Natural killer cell (primary cell): Measurements from ENCODE around the gene SLAIN2. TPM values are rescaled to one million over a fixed set of nuclear protein-coding genes. Genes with fewer than 3 reads are reported as not detected.
"Not testable (repeated sequence)": the region's sequence is repeated elsewhere in the genome, so short reads cannot be mapped to it uniquely, and the experiment has no call there.

Source experiments
- ATAC-seq, 3 donors: fragments of 150-1000 bp in 2 of 3; fragments of 200-7000 bp in 1 of 3; cut with Tn5 transposase; 1 replicate in 1 of 3; 2 replicates in 2 of 3; pipeline ENCODE4 v1.10.0; 2021; ENCODE audit warnings: mild to moderate bottlenecking in 2 of 3, moderate library complexity in 2 of 3
- DNase-seq, 2 donors: peaks; one replicate each; pipeline versions ENCODE4 v3.0.0 to v3.0.0-alpha.2; 2013 to 2021; ENCODE audit warnings: mixed read lengths in 1 of 2
- H3K27ac ChIP-seq: one replicate; pipeline ENCODE4 v1.5.1; 2013; ENCODE audit warnings: mild to moderate bottlenecking, low read length
- H3K27me3 ChIP-seq: one replicate; pipeline ENCODE4 v1.6.1; 2013; ENCODE audit warnings: low read length; ENCODE audit not compliant: control insufficient read depth, insufficient read depth
- H3K36me3 ChIP-seq: one replicate; pipeline ENCODE4 v1.6.1; 2013; ENCODE audit warnings: low read length; ENCODE audit not compliant: control insufficient read depth, insufficient read depth
- H3K4me1 ChIP-seq: one replicate; pipeline ENCODE4 v1.6.1; 2013; ENCODE audit warnings: low read length; ENCODE audit not compliant: control insufficient read depth, insufficient read depth
- H3K4me3 ChIP-seq: one replicate; pipeline ENCODE4 v1.5.1; 2013; ENCODE audit warnings: low read length
- H3K9me3 ChIP-seq: one replicate; pipeline ENCODE4 v1.6.1; 2013; ENCODE audit warnings: low read length; ENCODE audit not compliant: control insufficient read depth, insufficient read depth
- H3K27ac Mint-ChIP-seq, 2 donors: one replicate each; pipeline ENCODE4 v1.8.0; 2022; ENCODE audit warnings: mild to moderate bottlenecking in 2 of 2, mixed read lengths in 2 of 2, moderate library complexity in 1 of 2
- H3K27me3 Mint-ChIP-seq, 2 donors: one replicate each; pipeline ENCODE4 v1.8.0; 2022; ENCODE audit warnings: low read depth in 2 of 2, mixed read lengths in 2 of 2
- H3K36me3 Mint-ChIP-seq: one replicate; pipeline ENCODE4 v1.8.0; 2022; ENCODE audit warnings: mixed read lengths
- H3K4me1 Mint-ChIP-seq, 2 donors: one replicate each; pipeline ENCODE4 v1.8.0; 2022; ENCODE audit warnings: mixed read lengths in 2 of 2
- H3K4me3 Mint-ChIP-seq: one replicate; pipeline ENCODE4 v1.8.0; 2022; ENCODE audit warnings: mild to moderate bottlenecking, moderate library complexity, mixed read lengths
- H3K9me3 Mint-ChIP-seq, 2 donors: one replicate each; pipeline ENCODE4 v1.8.0; 2022; ENCODE audit warnings: mixed read lengths in 2 of 2
- WGBS: methylation state at CpG from one replicate; pipeline ENCODE4 v1.1.7; 2013; ENCODE audit warnings: missing lambda C conversion rate; ENCODE audit not compliant: insufficient coverage; 5-methylcytosine and 5-hydroxymethylcytosine counted together
- intact Hi-C: fragments of 100-400 bp; cut with micrococcal nuclease; formaldehyde crosslinking; loops from one replicate; pipeline ENCODE4 v1.14.2; 2022
- total RNA-seq, 4 donors: library from RNA; stranded (reverse); fragments of 120-200 nt in 1 of 4; gene quantifications; one replicate each; pipeline versions ENCODE4 v1.2.3 to v1.2.4, GENCODE V29; 2013 to 2022
- TF ChIP-seq, protein P1 (sequence below): fragments of 200-600 bp; IDR thresholded peaks from one replicate; pipeline ENCODE4 v1.8.0; 2022; ENCODE audit warnings: antibody characterized with exemption

Gene SLAIN2
- total RNA-seq, 3 donors from 2014 or later (not counting 1 experiment from before 2014, with no cell fraction given): 76.9 to 103 (median 98.5) TPM

DNA sequence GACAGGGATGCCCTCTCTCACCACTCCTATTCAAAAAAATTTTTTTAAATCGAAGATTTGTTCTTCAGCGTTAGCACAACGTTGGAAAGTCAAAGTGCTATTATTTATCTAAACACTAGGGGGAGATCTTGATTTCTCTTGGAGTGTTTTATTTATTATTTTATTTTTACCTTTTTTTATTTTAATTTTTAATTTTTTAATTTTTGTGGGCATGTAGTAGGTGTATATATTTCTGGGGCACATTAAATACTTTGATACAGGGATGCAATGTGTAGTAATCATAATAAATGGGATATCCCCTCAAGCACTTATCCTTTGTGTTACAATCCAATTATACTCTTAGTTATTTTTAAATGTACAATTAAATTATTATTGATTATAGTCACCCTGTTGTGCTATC, 104.4 kb downstream of the SLAIN2 start:
- Histone ChIP-seq H3K4me3 (no peak overlapping the region), H3K27me3 (no peaks in the 10 kb centered on the region), H3K36me3 (no peaks in the 10 kb centered on the region), H3K4me1 (no peaks in the 10 kb centered on the region), H3K9me3 (no peaks in the 10 kb centered on the region), H3K27ac (no peak overlapping the region)
- intact Hi-C loops: loop anchor here (5.0 kb wide), 1 partner anchor 517 kb away; no protein-coding TSS in a partner anchor
- Mint-ChIP-seq H3K27ac (no peak overlapping the region), H3K9me3 (no peaks in the 10 kb centered on the region), H3K4me3 (no peak overlapping the region), H3K36me3 (no peaks in the 10 kb centered on the region), H3K4me1 (no peaks in the 10 kb centered on the region), H3K27me3 (peaks cover 0 to 7% of the 10 kb centered on the region in 2 donors)
- DNase-seq: peak in 1 of 2 donors; percentile 28
- no CpG with 5 or more reads among the region's 3 CpGs for WGBS
- no peak for ATAC-seq
- TF ChIP-seq, protein P1, sequence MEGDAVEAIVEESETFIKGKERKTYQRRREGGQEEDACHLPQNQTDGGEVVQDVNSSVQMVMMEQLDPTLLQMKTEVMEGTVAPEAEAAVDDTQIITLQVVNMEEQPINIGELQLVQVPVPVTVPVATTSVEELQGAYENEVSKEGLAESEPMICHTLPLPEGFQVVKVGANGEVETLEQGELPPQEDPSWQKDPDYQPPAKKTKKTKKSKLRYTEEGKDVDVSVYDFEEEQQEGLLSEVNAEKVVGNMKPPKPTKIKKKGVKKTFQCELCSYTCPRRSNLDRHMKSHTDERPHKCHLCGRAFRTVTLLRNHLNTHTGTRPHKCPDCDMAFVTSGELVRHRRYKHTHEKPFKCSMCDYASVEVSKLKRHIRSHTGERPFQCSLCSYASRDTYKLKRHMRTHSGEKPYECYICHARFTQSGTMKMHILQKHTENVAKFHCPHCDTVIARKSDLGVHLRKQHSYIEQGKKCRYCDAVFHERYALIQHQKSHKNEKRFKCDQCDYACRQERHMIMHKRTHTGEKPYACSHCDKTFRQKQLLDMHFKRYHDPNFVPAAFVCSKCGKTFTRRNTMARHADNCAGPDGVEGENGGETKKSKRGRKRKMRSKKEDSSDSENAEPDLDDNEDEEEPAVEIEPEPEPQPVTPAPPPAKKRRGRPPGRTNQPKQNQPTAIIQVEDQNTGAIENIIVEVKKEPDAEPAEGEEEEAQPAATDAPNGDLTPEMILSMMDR: peak; percentile 72

DNA sequence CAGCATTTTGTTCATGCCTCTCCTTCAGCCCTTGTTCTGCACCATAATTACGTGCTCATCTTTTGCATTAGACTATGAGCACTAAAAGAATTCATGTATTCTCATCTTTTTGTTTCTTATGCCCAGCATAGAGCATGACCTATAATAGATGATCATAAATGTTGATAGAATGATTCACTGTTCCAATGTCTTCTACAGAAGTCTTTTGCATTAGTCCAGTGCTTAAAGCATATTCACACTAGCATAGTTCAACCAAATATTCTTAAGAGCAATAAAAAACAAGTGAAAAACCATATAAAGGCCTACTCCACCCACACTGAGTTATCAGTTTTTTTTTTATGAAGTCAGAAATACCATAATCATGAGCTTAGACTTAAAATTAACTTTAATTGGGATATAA, 105.3 kb downstream of the SLAIN2 start:
- no peak overlapping the region for H3K4me3 ChIP-seq
- H3K27me3 ChIP-seq: no peaks in the 10 kb centered on the region
- DNase-seq (no peak), ATAC-seq (no peak)
- H3K9me3 ChIP-seq: no peaks in the 10 kb centered on the region
- no peak overlapping the region for H3K4me3 Mint-ChIP-seq
- H3K9me3 Mint-ChIP-seq: no peaks in the 10 kb centered on the region
- no peak overlapping the region for H3K27ac Mint-ChIP-seq
- TF ChIP-seq, protein P1: no peak
- no peaks in the 10 kb centered on the region for H3K36me3 Mint-ChIP-seq
- H3K27me3 Mint-ChIP-seq: peaks cover 0 to 4% of the 10 kb centered on the region in 2 donors
- H3K4me1 Mint-ChIP-seq: no peaks in the 10 kb centered on the region
- no peak overlapping the region for H3K27ac ChIP-seq
- WGBS: 100% methylated on average over 1 of the region's 1 CpG
- H3K4me1 ChIP-seq: no peaks in the 10 kb centered on the region
- intact Hi-C loops: loop anchor here (5.0 kb wide), 1 partner anchor 516 kb away; no protein-coding TSS in a partner anchor
- H3K36me3 ChIP-seq: no peaks in the 10 kb centered on the region

DNA sequence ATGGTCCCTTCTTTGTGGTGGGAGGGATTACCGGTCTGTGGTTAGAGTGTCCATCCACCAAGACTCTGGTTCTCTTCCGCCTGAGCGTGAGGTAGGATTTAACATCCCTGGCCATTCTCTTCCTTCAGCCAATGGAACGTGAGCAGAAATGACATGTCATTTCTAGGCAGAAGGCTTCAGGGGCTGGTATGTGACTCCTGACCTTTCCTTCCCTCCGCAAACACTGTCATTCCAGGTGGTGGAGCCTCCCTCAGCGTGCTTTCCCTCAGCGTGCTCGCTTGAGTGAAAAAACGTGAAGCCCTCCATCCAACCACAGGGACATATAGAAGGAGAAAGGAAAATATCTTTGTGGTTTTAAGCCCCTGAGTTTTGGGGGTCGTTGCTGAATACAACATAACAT, 107.8 kb downstream of the SLAIN2 start:
- DNase-seq (no peak), ATAC-seq (no peak)
- H3K27me3 ChIP-seq: no peaks in the 10 kb centered on the region
- no peak overlapping the region for H3K4me3 ChIP-seq
- H3K9me3 Mint-ChIP-seq: no peaks in the 10 kb centered on the region
- TF ChIP-seq, protein P1: no peak
- 97% methylated on average over 5 of the region's 10 CpGs for WGBS
- H3K4me1 ChIP-seq: no peaks in the 10 kb centered on the region
- no peaks in the 10 kb centered on the region for H3K36me3 Mint-ChIP-seq
- H3K4me3 Mint-ChIP-seq: no peak overlapping the region
- H3K4me1 Mint-ChIP-seq: no peaks in the 10 kb centered on the region
- H3K27ac Mint-ChIP-seq: no peak overlapping the region
- H3K36me3 ChIP-seq: no peaks in the 10 kb centered on the region
- H3K27me3 Mint-ChIP-seq: peaks cover 4 to 13% of the 10 kb centered on the region in 2 donors
- no peaks in the 10 kb centered on the region for H3K9me3 ChIP-seq
- intact Hi-C loops: loop anchor here (5.0 kb wide), 1 partner anchor 513 kb away; no protein-coding TSS in a partner anchor
- H3K27ac ChIP-seq: no peak overlapping the region

DNA sequence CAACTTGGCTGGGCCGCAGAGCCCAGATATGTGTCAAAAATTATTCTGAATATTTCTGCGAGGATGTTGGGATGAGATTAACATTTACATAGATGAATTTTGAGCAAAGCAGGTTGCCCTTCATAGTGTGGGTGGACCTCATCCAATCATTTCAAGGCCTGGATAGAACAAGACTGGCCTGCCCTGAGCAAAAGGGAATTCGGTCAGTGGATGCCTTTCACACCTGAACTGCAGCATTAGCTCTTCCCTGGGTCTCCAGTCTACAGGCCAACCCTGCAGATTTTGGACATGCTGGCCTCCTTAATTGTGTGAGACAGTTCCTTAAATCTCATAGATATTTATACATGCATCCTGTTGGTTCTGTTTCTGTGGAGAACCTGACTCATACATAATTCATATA, 109.4 kb downstream of the SLAIN2 start:
- H3K4me1 Mint-ChIP-seq: no peaks in the 10 kb centered on the region
- H3K9me3 Mint-ChIP-seq: no peaks in the 10 kb centered on the region
- Histone ChIP-seq H3K4me3 (no peak overlapping the region), H3K36me3 (no peaks in the 10 kb centered on the region), H3K27ac (no peak overlapping the region), H3K9me3 (no peaks in the 10 kb centered on the region), H3K27me3 (no peaks in the 10 kb centered on the region), H3K4me1 (no peaks in the 10 kb centered on the region)
- 90% methylated on average over 3 of the region's 3 CpGs for WGBS
- intact Hi-C loops: no loop called here
- no peak overlapping the region for H3K4me3 Mint-ChIP-seq
- no peak overlapping the region for H3K27ac Mint-ChIP-seq
- H3K27me3 Mint-ChIP-seq: peaks cover 10 to 21% of the 10 kb centered on the region in 2 donors
- TF ChIP-seq, protein P1: no peak
- ATAC-seq: no peak
- no peak for DNase-seq
- H3K36me3 Mint-ChIP-seq: no peaks in the 10 kb centered on the region

DNA sequence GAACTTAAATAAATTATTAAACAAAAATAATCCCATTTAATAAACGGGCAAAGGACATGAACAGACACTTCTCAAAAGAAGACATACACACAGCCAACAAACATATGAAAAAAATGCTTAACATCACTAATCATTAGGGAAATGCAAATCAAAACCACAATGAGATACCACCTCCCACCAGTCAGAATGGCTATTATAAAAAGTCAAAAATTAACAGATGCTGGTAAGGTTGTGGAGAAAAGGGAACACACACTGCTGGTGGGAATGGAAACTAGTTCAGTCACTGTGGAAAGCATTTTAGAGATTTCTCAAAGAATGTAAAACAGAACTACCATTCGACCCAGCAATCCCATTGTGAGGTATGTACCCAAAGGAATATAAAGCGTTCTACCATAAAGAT, 110.3 kb downstream of the SLAIN2 start:
- H3K36me3 ChIP-seq, intact Hi-C loops, H3K4me1 Mint-ChIP-seq, H3K9me3 ChIP-seq, H3K4me1 ChIP-seq, H3K4me3 Mint-ChIP-seq, H3K27me3 ChIP-seq, H3K27ac ChIP-seq, DNase-seq, H3K4me3 ChIP-seq, ATAC-seq, H3K27ac Mint-ChIP-seq, H3K9me3 Mint-ChIP-seq, H3K36me3 Mint-ChIP-seq: not testable (repeated sequence)
- H3K27me3 Mint-ChIP-seq: peaks cover 19 to 22% of the 10 kb centered on the region in 2 donors
- WGBS: 93% methylated on average over 3 of the region's 3 CpGs
